ENCODE measurements around the gene PPP1R14D. TPM values are rescaled to one million over a fixed set of nuclear protein-coding genes. Genes with fewer than 3 reads are reported as not detected.

Gene PPP1R14D
- total and polyA plus RNA-seq, 7 donors, result not detected

DNA sequence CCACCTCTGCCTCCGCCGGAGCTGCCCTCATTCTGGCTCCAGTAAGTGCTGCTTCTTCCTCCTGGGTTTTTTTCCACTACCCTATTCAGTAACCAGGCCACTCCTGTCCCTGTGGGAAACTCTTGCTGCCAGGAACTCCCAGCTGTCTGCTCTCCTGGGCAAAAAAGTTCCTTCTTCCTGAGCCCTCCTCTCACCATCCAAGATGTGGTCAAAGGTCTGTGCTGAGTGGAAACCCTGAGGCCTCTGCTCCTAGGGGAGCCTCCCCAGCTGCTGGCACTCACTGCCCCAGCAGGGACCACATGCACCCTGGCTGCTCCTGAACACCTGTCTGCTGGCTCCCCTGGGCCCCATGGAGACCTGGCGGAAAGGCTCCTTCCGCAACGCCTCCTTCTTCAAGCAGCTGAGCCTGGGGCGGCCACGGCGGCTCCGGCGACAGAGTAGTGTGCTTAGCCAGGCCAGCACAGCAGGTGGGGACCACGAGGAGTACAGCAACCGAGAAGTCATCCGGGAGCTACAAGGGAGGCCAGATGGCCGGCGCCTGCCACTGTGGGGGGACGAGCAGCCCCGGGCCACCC is 58.3 kb downstream of the PPP1R14D start:
- intact Hi-C loops (cut with DNase I), result no loop called here
- Histone ChIP-seq H3K36me3 (ENCODE audit: insufficient read depth in 1 of 2, low read depth in 1 of 2) (peaks cover 7 to 61% of the 10 kb centered on the region in 2 donors), H3K4me1 (no peaks in the 10 kb centered on the region), H3K9me3 (no peaks in the 10 kb centered on the region), H3K4me3 (no peak overlapping the region), H3K27ac (no peak overlapping the region), H3K27me3 (ENCODE audit: insufficient read depth in 3 of 3, low read length in 2 of 3) (no peaks in the 10 kb centered on the region)
- WGBS, 3 donors, result 61 to 77% (median 68%) methylated on average over 17 of the region's 17 CpGs
- DNase-seq, result no peak
- TF ChIP-seq, protein P1, sequence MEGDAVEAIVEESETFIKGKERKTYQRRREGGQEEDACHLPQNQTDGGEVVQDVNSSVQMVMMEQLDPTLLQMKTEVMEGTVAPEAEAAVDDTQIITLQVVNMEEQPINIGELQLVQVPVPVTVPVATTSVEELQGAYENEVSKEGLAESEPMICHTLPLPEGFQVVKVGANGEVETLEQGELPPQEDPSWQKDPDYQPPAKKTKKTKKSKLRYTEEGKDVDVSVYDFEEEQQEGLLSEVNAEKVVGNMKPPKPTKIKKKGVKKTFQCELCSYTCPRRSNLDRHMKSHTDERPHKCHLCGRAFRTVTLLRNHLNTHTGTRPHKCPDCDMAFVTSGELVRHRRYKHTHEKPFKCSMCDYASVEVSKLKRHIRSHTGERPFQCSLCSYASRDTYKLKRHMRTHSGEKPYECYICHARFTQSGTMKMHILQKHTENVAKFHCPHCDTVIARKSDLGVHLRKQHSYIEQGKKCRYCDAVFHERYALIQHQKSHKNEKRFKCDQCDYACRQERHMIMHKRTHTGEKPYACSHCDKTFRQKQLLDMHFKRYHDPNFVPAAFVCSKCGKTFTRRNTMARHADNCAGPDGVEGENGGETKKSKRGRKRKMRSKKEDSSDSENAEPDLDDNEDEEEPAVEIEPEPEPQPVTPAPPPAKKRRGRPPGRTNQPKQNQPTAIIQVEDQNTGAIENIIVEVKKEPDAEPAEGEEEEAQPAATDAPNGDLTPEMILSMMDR (IDR thresholded peaks at IDR 0.05), result no peak
- ATAC-seq, result no peak

DNA sequence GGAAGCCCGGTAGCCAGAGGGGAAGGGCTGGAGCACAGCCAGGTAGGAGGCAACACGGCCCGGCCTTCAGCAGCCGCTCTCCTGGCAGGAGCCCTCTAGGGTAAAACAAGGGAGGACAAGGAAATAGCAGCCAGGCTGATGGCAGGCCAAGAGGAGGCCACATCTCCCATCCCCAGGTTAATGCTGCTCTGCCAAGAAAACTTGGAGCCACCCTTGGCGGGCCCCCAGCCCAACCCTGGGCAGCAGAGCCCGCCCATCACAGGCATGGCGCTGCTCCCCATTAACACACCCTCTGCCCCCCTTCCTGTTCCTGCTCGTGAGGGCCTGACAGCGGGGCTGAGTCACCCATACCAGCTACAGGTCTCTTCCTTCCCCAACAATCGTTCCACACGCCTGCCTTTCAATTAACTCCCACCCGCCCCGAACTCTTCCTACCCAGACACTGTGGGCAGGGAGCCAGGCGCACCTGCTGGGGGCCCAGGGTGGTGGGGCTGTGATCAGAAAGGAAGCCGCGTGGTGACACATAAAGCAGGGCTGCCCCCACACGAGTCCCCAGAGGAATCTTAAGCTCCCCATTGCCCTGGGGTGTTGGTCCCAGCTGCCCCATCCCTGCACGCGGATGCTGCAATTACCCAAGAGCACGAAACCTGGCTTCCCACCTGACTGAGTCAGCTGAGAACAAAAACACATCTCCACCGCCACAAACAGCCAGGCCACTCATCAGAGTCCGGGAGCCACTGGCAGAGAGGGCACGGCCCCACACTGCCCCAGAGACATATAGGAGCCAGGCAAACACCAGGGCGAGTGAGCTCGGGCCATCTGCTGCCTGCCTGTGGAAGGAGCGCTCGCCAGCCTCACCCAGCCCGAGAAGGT is 59.0 kb downstream of the PPP1R14D start, which contains the start of gene C15orf62:
Gene C15orf62 (plus strand): TSS at position 707 of the 873 bp plus-strand sequence. CDS start 516 bp downstream, outside the sequence.
- intact Hi-C loops (cut with DNase I), result no loop called here
- Histone ChIP-seq H3K36me3 (ENCODE audit: insufficient read depth in 1 of 2, low read depth in 1 of 2) (peaks cover 4 to 54% of the 10 kb centered on the region in 2 donors), H3K27me3 (ENCODE audit: insufficient read depth in 3 of 3, low read length in 2 of 3) (no peaks in the 10 kb centered on the region), H3K9me3 (no peaks in the 10 kb centered on the region), H3K27ac (peak within 1 kb of the TSS; percentile 36), H3K4me1 (peaks cover 6% of the 10 kb centered on the region), H3K4me3 (no peak within 1 kb of the TSS)
- ATAC-seq (no peak), DNase-seq (peak in 1 of 2 donors; percentile 43)
- WGBS, 3 donors, result 69 to 75% (median 73%) methylated on average over 25 to 28 of the region's 28 CpGs
- TF ChIP-seq, protein P1 (IDR thresholded peaks at IDR 0.05), result no peak

DNA sequence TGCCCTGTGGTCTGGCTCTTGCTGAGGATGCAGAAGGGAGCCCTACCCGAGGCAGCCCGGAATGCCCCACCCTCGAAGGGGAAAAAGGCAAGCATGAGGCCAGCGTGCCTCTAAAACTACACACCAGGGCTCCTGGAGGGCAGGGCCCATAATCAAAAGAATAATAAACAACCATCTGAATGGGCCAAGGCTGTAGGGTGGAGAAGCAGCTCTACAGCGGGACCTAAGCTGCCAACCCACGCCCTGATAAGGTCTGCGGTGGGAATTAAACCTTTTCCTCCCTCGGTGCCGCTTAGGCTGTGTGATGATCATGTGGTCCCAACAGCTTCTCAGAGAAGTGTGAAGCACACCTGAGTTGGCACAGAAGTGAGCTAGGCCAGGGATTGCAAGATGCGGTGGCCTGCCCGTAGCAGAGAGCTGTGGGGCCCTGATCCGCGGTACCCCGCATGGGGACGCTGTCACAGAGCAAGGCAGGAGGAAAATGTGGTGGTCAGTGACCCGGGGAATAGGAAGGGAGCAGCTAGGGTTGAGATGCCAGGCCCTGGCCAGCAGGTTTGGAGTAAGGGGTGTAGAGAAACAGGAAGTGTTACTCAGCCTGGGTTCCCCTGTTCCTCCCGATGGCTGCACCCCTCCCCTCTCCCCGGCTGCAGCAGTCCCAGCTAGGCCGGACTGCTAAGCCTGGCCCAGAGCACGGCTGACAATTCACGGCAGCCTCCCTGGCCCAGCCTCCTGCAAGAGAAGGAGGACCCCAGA is 59.8 kb downstream of the PPP1R14D start:
- Histone ChIP-seq H3K36me3 (ENCODE audit: insufficient read depth in 1 of 2, low read depth in 1 of 2) (peaks cover 2 to 46% of the 10 kb centered on the region in 2 donors), H3K4me1 (peaks cover 13% of the 10 kb centered on the region), H3K27ac (peak overlapping the region; percentile 36), H3K9me3 (no peaks in the 10 kb centered on the region), H3K4me3 (no peak overlapping the region), H3K27me3 (ENCODE audit: insufficient read depth in 3 of 3, low read length in 2 of 3) (no peaks in the 10 kb centered on the region)
- ATAC-seq, result no peak
- 75 to 86% (median 82%) methylated on average over 19 to 21 of the region's 21 CpGs for WGBS, 3 donors
- TF ChIP-seq, protein P1 (IDR thresholded peaks at IDR 0.05), result no peak
- intact Hi-C loops (cut with DNase I), result no loop called here
- DNase-seq, result no peak

DNA sequence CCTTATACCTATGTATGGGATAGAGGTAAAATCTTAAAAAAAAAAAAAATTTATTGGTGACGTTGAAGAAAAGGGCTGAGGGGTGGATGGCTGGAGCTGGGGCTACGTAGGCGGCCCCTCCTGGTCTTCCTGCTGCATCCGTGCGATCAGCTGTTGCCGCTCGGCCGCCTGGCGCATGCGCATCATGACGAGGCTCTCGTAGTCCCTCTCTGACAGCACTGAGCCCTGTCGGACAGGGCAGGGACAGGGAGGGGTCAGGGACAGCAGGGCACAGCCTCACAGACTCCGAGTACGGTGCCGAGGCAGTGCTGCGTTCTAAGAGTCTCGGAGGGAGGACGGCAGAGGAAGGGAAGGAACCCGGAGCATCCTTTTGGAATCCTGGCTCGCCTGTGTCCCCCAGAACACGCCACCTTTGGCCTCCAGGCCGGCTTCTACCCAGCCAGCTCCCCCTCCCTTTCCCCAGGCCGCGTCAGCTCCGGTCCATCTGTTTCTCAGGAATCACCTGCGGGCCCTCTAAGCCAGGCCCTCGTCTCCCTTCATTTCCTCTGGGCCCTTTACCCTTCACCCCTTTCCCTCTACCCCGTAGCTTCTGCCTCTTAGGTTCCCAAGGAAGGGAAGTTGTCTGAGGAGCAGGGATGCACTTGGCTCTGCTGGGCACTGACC is 60.5 kb downstream of the PPP1R14D start:
- Histone ChIP-seq H3K27ac (no peak overlapping the region), H3K4me1 (peaks cover 16% of the 10 kb centered on the region), H3K36me3 (ENCODE audit: insufficient read depth in 1 of 2, low read depth in 1 of 2) (peaks cover 0 to 38% of the 10 kb centered on the region in 2 donors), H3K27me3 (ENCODE audit: insufficient read depth in 3 of 3, low read length in 2 of 3) (no peaks in the 10 kb centered on the region), H3K4me3 (no peak overlapping the region), H3K9me3 (no peaks in the 10 kb centered on the region)
- TF ChIP-seq, protein P1 (IDR thresholded peaks at IDR 0.05), result no peak
- ATAC-seq (no peak), DNase-seq (no peak)
- 83 to 90% (median 88%) methylated on average over 26 to 29 of the region's 29 CpGs for WGBS, 3 donors
- intact Hi-C loops (cut with DNase I), result no loop called here

All from psoas muscle (tissue), 8 donors.